GM21576 (cell line): Measurements from ENCODE around the gene CSPG4.

Source experiments
- ATAC-seq: cut with Tn5 transposase; IDR thresholded peaks from one replicate; pipeline ENCODE4 v1.9.1; 2021; ENCODE audit warnings: mild to moderate bottlenecking, moderate library complexity; ENCODE audit not compliant: unreplicated experiment

The CSPG4 gene

GRCh38 chr15:75671730-75672602 lies 40.7 kb downstream of the CSPG4 start:
- no peak for ATAC-seq

GRCh38 chr15:75669879-75670212 lies 42.8 kb downstream of the CSPG4 start:
- no peak for ATAC-seq

GRCh38 chr15:75669191-75669878 lies 43.3 kb downstream of the CSPG4 start:
- ATAC-seq: no peak

GRCh38 chr15:75666823-75667501 lies 45.7 kb downstream of the CSPG4 start:
- no peak for ATAC-seq

GRCh38 chr15:75663931-75664421 lies 48.7 kb downstream of the CSPG4 start:
- ATAC-seq: no peak

- ATAC-seq: no peak
These were observed 49.7 kb downstream of the CSPG4 start for GRCh38 chr15:75662823-75663519.

GRCh38 chr15:75661756-75662140 lies 50.9 kb downstream of the CSPG4 start:
- ATAC-seq: no peak

GRCh38 chr15:75661100-75661755 lies 51.4 kb downstream of the CSPG4 start:
- ATAC-seq: no peak

- no peak for ATAC-seq
These were observed 52.6 kb downstream of the CSPG4 start for GRCh38 chr15:75659928-75660645.

- ATAC-seq: no peak
These were observed 53.4 kb downstream of the CSPG4 start for GRCh38 chr15:75659141-75659771.

- ATAC-seq: no peak
These were observed 55.8 kb downstream of the CSPG4 start for GRCh38 chr15:75656813-75657212.

GRCh38 chr15:75656331-75656730 lies 56.3 kb downstream of the CSPG4 start:
- ATAC-seq: no peak

GRCh38 chr15:75655931-75656330 lies 56.7 kb downstream of the CSPG4 start:
- no peak for ATAC-seq

GRCh38 chr15:75654201-75654907 lies 58.3 kb downstream of the CSPG4 start:
- no peak for ATAC-seq

GRCh38 chr15:75653347-75653913 lies 59.2 kb downstream of the CSPG4 start:
- no peak for ATAC-seq

- no peak for ATAC-seq
These were observed 60.7 kb downstream of the CSPG4 start for GRCh38 chr15:75651810-75652543.

GRCh38 chr15:75650908-75651809 lies 61.5 kb downstream of the CSPG4 start:
- ATAC-seq: no peak
